LNCAP (cell line): ENCODE results near the gene MIER2.

Experiments
- TF ChIP-seq, protein P1 (sequence below): fragments of 450-650 bp; IDR thresholded peaks from 2 replicates; pipeline ENCODE4 v1.5.1; 2017; ENCODE audit warnings: mild to moderate bottlenecking

MIER2 gene

DNA sequence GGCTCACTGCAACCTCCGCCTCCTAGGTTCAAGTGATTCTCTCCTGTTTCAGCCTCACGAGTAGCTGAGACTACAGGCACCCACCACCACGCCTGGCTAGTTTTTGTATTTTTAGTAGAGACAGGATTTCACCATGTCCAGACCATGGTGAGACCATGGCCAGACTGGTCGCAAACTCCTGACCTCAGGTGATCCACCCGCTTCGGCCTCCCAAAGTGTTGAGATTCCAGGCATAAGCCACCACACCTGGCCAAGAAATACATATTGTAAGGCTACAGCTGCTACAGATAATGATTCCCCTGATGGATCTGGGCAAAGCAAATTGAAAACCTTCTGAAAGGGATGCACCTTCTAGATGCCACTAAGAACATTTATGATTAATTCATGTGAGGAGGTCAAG, 71.2 kb downstream of the MIER2 start:
- TF ChIP-seq, protein P1, sequence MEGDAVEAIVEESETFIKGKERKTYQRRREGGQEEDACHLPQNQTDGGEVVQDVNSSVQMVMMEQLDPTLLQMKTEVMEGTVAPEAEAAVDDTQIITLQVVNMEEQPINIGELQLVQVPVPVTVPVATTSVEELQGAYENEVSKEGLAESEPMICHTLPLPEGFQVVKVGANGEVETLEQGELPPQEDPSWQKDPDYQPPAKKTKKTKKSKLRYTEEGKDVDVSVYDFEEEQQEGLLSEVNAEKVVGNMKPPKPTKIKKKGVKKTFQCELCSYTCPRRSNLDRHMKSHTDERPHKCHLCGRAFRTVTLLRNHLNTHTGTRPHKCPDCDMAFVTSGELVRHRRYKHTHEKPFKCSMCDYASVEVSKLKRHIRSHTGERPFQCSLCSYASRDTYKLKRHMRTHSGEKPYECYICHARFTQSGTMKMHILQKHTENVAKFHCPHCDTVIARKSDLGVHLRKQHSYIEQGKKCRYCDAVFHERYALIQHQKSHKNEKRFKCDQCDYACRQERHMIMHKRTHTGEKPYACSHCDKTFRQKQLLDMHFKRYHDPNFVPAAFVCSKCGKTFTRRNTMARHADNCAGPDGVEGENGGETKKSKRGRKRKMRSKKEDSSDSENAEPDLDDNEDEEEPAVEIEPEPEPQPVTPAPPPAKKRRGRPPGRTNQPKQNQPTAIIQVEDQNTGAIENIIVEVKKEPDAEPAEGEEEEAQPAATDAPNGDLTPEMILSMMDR = no peak

DNA sequence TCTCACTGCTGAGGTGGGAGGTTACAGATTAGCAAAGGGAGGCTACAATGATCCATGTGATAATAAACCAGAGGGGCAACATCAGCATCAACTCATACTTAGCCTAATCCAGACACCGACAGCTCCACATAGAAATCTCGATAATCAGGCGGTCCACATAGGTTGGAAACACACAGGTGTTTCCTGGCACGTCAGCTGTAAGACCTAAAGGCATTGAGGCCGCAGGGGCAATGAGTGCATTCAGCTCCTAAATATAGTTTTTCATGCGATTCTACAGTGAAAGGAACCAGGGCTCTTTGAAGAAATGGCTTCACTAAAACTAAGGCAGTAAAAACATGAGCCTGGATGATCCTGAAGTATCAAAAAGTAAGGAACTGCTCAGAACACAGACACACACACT, 72.7 kb downstream of the MIER2 start:
- TF ChIP-seq, protein P1 = no peak

DNA sequence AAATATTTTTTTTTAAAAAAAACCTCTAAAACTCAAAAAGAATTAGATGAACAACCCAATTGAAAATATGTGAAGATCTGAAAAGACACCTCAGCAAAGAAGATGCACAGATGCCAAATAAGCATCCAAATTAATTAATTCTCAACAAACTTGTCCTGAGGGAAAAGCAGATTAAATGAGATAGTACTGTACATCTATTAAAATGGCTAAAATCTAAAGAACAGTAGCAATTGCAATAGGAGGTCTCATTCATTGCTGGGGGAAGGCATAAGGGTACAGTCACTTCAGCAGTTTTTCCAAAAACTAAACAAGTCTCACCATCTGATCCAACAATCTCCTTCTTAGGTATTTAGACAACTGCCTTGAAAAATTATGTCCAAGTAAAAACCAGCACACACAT, 75.4 kb downstream of the MIER2 start:
- TF ChIP-seq, protein P1 = no peak

DNA sequence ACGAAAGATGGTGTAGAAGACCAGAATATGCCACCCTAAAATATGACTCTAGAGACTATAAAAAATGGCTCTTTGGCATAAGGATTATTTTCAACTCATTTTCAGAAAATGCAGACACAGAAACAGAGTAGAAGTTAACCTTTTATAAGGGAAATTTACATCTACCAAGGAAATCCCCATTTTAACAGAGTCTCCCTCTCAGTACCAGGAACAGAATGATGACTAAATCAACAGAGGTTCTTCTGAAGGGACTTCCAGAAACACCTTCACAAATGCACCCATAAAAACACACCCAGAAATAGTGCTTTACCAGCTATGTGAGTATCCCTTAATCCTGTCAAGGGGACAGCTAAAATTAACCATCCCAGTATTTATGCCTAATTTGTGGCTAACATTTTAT, 82.5 kb downstream of the MIER2 start:
- TF ChIP-seq, protein P1 = no peak
